ENCODE measurements around the gene RAD9A. TPM values are rescaled to one million over a fixed set of nuclear protein-coding genes. Genes with fewer than 3 reads are reported as not detected.
A peak's percentile ranks its signal among the peaks of the same experiment; 100 is the strongest.

RAD9A gene
- total and polyA plus RNA-seq, 2 donors = 9.5 to 35.2 TPM

DNA sequence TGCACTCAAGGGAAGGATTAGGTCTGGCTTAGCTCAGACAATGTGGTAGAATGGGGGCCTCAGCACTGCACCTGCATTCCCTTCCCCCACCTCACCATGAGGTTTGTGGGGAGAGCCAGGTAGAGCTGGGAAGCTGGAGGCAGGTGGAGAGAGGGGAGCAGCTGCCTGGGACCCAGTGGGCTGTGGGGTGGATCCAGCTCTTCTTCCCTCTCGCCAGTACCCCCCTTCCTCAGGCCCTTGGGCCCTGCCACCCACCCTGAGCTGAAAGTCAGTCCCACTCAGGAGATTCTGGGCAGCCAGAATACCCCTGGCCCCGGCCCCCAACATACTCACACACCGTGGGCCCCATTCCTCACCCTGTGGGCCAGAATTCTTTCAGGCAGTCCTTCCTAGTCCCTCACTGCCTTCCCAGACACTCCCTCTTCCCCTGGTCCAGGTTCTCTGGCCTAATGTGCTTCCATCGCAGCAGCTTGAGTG lies 35.4 kb upstream of the RAD9A start:
- H3K9me3 ChIP-seq (ENCODE audit: control insufficient read depth in 2 of 2, insufficient read depth in 1 of 2, low read length in 1 of 2) = no peaks in the 10 kb centered on the region
- H3K27ac ChIP-seq (ENCODE audit: low read depth in 1 of 2, low read length in 1 of 2) = peak overlapping the region in 1 of 2 donors; percentile 70
- peak overlapping the region in 1 of 2 donors; percentile 16 for H3K4me3 ChIP-seq (ENCODE audit: low read length in 2 of 2)
- no peaks in the 10 kb centered on the region for H3K36me3 ChIP-seq (ENCODE audit: control insufficient read depth in 2 of 2, insufficient read depth in 2 of 2, low read length in 1 of 2)
- H3K27me3 ChIP-seq (ENCODE audit: control insufficient read depth in 2 of 2, insufficient read depth in 1 of 2, low read length in 1 of 2) = no peaks in the 10 kb centered on the region
- peak in 3 of 9 donors; percentile 51 to 73 (median 58) for DNase-seq (ENCODE audit: low read depth in 6 of 9, low spot score in 9 of 9)
- 67% methylated on average over 4 of the region's 4 CpGs for WGBS
- peaks cover 14 to 58% of the 10 kb centered on the region in 2 donors for H3K4me1 ChIP-seq (ENCODE audit: control insufficient read depth in 2 of 2, insufficient read depth in 2 of 2, low read length in 2 of 2)

DNA sequence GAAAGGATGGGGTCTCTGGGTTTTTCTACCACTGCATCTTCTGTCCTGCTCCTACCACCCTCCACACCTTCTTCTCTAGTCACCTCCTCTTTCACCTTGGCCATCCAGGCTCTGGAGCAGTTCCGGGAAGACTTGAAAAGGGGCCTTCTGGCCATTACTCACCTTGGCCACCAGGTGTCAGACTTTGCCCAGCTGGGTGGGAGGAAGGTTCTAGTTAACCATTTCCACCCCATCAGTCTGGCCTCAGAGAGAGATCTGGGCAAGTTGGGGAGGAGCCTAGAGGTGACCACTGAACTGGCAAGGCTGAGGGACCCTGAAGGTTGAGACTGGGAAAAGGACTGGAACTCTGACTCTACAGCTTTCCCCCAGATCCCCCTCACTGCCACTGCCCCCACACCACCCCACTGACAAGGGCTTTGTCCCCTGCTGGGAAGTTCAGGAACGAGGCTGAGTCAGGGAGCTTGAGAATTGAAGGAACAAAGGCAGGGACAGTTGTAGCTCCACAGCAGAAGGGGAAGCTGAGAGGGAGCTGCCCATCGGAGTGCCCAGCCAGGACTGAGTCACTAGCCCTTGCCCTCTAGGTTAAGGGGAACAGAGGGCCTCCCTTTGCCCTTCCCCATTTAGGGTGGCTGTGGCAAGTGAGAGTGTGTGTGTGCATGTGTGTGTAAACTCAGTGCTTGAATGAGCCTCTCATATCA lies 34.8 kb upstream of the RAD9A start:
- no peaks in the 10 kb centered on the region for H3K9me3 ChIP-seq (ENCODE audit: control insufficient read depth in 2 of 2, insufficient read depth in 1 of 2, low read length in 1 of 2)
- H3K4me1 ChIP-seq (ENCODE audit: control insufficient read depth in 2 of 2, insufficient read depth in 2 of 2, low read length in 2 of 2) = peaks cover 14 to 52% of the 10 kb centered on the region in 2 donors
- H3K4me3 ChIP-seq (ENCODE audit: low read length in 2 of 2) = peak overlapping the region in 1 of 2 donors; percentile 16
- peak in 8 of 9 donors; percentile 57 to 81 (median 66) for DNase-seq (ENCODE audit: low read depth in 6 of 9, low spot score in 9 of 9)
- H3K27me3 ChIP-seq (ENCODE audit: control insufficient read depth in 2 of 2, insufficient read depth in 1 of 2, low read length in 1 of 2) = no peaks in the 10 kb centered on the region
- H3K36me3 ChIP-seq (ENCODE audit: control insufficient read depth in 2 of 2, insufficient read depth in 2 of 2, low read length in 1 of 2) = no peaks in the 10 kb centered on the region
- peak overlapping the region in 1 of 2 donors; percentile 70 for H3K27ac ChIP-seq (ENCODE audit: low read depth in 1 of 2, low read length in 1 of 2)
- WGBS = 56% methylated on average over 3 of the region's 3 CpGs

DNA sequence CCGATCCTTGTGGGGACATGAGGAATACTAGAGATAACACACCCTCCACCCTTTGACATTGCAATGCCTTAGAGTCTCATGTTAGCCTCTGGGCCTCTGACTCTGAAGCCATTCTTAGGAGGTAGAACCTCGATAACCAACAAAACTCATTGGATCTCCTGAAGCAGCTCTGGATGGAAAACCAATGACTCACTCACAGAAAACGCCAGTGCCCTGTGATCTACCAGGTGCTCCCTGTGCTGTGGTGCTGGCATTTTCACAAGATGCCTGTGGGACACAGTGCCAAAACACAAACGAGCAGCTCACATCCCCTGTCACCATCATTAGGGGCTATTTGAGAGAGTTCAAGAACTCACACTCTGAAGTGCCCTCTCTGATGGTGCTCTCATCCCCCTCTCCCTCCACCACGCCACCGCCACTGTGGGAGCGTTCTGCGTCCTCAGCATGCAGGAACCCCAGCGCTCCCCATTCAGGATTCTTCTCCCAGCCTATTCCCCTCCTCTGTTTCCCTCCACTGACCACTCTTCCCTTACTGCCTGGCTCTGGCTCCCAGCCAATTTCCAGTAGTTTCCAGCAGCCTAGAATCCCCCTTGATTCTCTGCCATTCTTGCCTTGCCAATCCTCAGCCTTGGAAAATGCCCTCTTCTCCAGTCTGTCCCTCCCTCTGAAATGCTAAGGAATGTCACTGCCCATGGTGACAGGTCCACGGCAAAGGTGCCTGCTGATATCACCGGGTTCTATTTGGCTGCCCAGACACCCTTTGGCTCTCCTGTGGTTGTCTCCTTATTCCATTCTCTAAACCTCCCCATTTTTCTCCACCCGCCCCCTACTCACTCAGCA lies 33.7 kb upstream of the RAD9A start:
- Histone ChIP-seq H3K4me1 (ENCODE audit: control insufficient read depth in 2 of 2, insufficient read depth in 2 of 2, low read length in 2 of 2) (peaks cover 9 to 42% of the 10 kb centered on the region in 2 donors), H3K27ac (ENCODE audit: low read depth in 1 of 2, low read length in 1 of 2) (no peak overlapping the region)
- WGBS = 95% methylated on average over 12 of the region's 12 CpGs

GRCh38 chr11:67364169-67364568 lies 27.6 kb upstream of the RAD9A start:
- peaks cover 0 to 20% of the 10 kb centered on the region in 2 donors for H3K4me1 ChIP-seq (ENCODE audit: control insufficient read depth in 2 of 2, insufficient read depth in 2 of 2, low read length in 2 of 2)
- 18% methylated on average over 3 of the region's 3 CpGs for WGBS
- H3K27ac ChIP-seq (ENCODE audit: low read depth in 1 of 2, low read length in 1 of 2) = no peak overlapping the region
- peaks cover 0 to 27% of the 10 kb centered on the region in 2 donors for H3K27me3 ChIP-seq (ENCODE audit: control insufficient read depth in 2 of 2, insufficient read depth in 1 of 2, low read length in 1 of 2)
- H3K9me3 ChIP-seq (ENCODE audit: control insufficient read depth in 2 of 2, insufficient read depth in 1 of 2, low read length in 1 of 2) = no peaks in the 10 kb centered on the region
- no peak for DNase-seq (ENCODE audit: low read depth in 6 of 9, low spot score in 9 of 9)
- H3K36me3 ChIP-seq (ENCODE audit: control insufficient read depth in 2 of 2, insufficient read depth in 2 of 2, low read length in 1 of 2) = no peaks in the 10 kb centered on the region
- H3K4me3 ChIP-seq (ENCODE audit: low read length in 2 of 2) = no peak overlapping the region

More for the DNA sequence above, 33.7 kb upstream of the RAD9A start:
- Histone ChIP-seq H3K4me3 (ENCODE audit: low read length in 2 of 2) (no peak overlapping the region), H3K36me3 (ENCODE audit: control insufficient read depth in 2 of 2, insufficient read depth in 2 of 2, low read length in 1 of 2) (no peaks in the 10 kb centered on the region), H3K27me3 (ENCODE audit: control insufficient read depth in 2 of 2, insufficient read depth in 1 of 2, low read length in 1 of 2) (no peaks in the 10 kb centered on the region), H3K9me3 (ENCODE audit: control insufficient read depth in 2 of 2, insufficient read depth in 1 of 2, low read length in 1 of 2) (no peaks in the 10 kb centered on the region)
- DNase-seq (ENCODE audit: low read depth in 6 of 9, low spot score in 9 of 9) = no peak

- no peak overlapping the region for H3K4me3 ChIP-seq (ENCODE audit: low read length in 2 of 2)
- H3K36me3 ChIP-seq (ENCODE audit: control insufficient read depth in 2 of 2, insufficient read depth in 2 of 2, low read length in 1 of 2) = no peaks in the 10 kb centered on the region
- DNase-seq (ENCODE audit: low read depth in 6 of 9, low spot score in 9 of 9) = no peak
- no peak overlapping the region for H3K27ac ChIP-seq (ENCODE audit: low read depth in 1 of 2, low read length in 1 of 2)
- 88% methylated on average over 24 of the region's 24 CpGs for WGBS
- peaks cover 4 to 36% of the 10 kb centered on the region in 2 donors for H3K27me3 ChIP-seq (ENCODE audit: control insufficient read depth in 2 of 2, insufficient read depth in 1 of 2, low read length in 1 of 2)
- H3K4me1 ChIP-seq (ENCODE audit: control insufficient read depth in 2 of 2, insufficient read depth in 2 of 2, low read length in 2 of 2) = peaks cover 0 to 28% of the 10 kb centered on the region in 2 donors
- H3K9me3 ChIP-seq (ENCODE audit: control insufficient read depth in 2 of 2, insufficient read depth in 1 of 2, low read length in 1 of 2) = no peaks in the 10 kb centered on the region
Observed at GRCh38 chr11:67364783-67365722, 26.7 kb upstream of the RAD9A start.

GRCh38 chr11:67365736-67366444 lies 25.9 kb upstream of the RAD9A start:
- H3K27me3 ChIP-seq (ENCODE audit: control insufficient read depth in 2 of 2, insufficient read depth in 1 of 2, low read length in 1 of 2) = peaks cover 5 to 45% of the 10 kb centered on the region in 2 donors
- H3K9me3 ChIP-seq (ENCODE audit: control insufficient read depth in 2 of 2, insufficient read depth in 1 of 2, low read length in 1 of 2) = no peaks in the 10 kb centered on the region
- no peaks in the 10 kb centered on the region for H3K36me3 ChIP-seq (ENCODE audit: control insufficient read depth in 2 of 2, insufficient read depth in 2 of 2, low read length in 1 of 2)
- H3K4me3 ChIP-seq (ENCODE audit: low read length in 2 of 2) = no peak overlapping the region
- no peak overlapping the region for H3K27ac ChIP-seq (ENCODE audit: low read depth in 1 of 2, low read length in 1 of 2)
- peaks cover 0 to 35% of the 10 kb centered on the region in 2 donors for H3K4me1 ChIP-seq (ENCODE audit: control insufficient read depth in 2 of 2, insufficient read depth in 2 of 2, low read length in 2 of 2)
- 95% methylated on average over 14 of the region's 14 CpGs for WGBS
- DNase-seq (ENCODE audit: low read depth in 6 of 9, low spot score in 9 of 9) = no peak

- Histone ChIP-seq H3K4me3 (ENCODE audit: low read length in 2 of 2) (no peak overlapping the region), H3K4me1 (ENCODE audit: control insufficient read depth in 2 of 2, insufficient read depth in 2 of 2, low read length in 2 of 2) (peaks cover 0 to 42% of the 10 kb centered on the region in 2 donors)
Observed at GRCh38 chr11:67366546-67366945, 25.2 kb upstream of the RAD9A start.

More at GRCh38 chr11:67366546-67366945, 25.2 kb upstream of the RAD9A start:
- Histone ChIP-seq H3K36me3 (ENCODE audit: control insufficient read depth in 2 of 2, insufficient read depth in 2 of 2, low read length in 1 of 2) (no peaks in the 10 kb centered on the region), H3K9me3 (ENCODE audit: control insufficient read depth in 2 of 2, insufficient read depth in 1 of 2, low read length in 1 of 2) (peaks cover 0 to 5% of the 10 kb centered on the region in 2 donors), H3K27me3 (ENCODE audit: control insufficient read depth in 2 of 2, insufficient read depth in 1 of 2, low read length in 1 of 2) (peaks cover 9 to 51% of the 10 kb centered on the region in 2 donors), H3K27ac (ENCODE audit: low read depth in 1 of 2, low read length in 1 of 2) (no peak overlapping the region)
- no peak for DNase-seq (ENCODE audit: low read depth in 6 of 9, low spot score in 9 of 9)
- WGBS = 91% methylated on average over 8 of the region's 8 CpGs
